Activated gamma-delta T cell (primary cell): ENCODE data around the gene STUM.

Experiments used
- DNase-seq: peaks from one replicate; lab custom pipeline; 2025; lab: John Stamatoyannopoulos, UW

STUM gene

DNA sequence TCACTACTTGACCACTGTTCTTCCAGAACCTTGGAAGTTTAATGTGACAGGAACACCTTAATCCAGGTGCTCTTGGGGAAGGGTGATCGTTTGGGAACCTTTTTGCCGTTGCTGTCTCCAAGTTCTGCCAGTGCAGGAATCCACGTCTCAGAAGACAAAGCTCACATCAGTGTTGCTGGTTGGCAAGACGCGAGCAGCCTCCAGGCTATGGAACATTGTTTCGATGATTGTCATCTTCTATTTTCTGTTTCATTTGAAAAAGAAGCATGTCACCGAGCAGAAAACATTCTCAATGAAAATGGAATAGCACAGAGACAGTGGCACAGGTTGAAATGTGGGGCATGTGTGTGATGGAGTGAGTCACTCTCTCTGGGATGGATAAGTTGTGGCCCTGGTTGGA is 11.7 kb downstream of the STUM start:
- DNase-seq, result no peak

DNA sequence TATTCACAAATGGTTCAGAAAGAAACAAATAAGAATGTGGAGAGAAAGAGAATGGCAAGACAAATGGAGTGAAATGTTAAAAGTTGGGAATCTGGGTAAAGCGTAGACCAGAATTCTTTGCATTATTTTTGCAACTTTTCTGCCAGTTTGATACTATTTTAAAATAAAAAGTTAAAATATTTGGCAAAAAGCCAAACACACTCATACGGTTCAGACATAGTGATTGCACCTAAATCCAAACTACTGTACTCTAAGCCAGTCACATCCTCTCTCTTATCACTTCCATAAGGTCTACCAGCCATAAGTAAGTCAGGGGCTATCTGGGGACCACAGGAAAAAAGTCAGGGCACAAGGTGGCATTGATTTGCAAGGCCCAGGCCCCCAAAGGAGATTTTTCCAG is 14.4 kb downstream of the STUM start:
- DNase-seq, result no peak

GRCh38 chr1:226563666-226564065 is 15.1 kb downstream of the STUM start:
- no peak for DNase-seq

DNA sequence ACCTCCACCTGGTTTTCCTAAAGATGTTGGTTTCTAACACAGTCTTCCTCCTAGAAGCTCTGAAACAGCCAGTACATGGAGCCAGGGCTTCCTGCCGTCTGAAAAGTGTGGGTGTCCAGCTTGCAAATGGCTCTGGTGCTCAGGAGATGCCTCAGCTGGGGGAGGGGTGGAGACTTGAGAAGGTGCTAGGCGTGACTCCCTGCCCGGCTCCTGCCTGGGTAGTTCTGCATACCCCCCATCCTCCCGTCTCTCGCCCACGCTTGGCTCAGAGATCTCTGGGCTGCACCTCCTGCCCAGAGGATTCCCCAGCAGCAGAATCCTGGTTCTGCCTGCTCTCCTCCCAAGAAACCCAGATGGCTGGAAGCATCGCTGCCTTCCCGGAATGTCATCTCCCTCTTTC is 16.9 kb downstream of the STUM start:
- DNase-seq, result no peak

- DNase-seq, result no peak
Measured at GRCh38 chr1:226566234-226566633, 17.7 kb downstream of the STUM start.

DNA sequence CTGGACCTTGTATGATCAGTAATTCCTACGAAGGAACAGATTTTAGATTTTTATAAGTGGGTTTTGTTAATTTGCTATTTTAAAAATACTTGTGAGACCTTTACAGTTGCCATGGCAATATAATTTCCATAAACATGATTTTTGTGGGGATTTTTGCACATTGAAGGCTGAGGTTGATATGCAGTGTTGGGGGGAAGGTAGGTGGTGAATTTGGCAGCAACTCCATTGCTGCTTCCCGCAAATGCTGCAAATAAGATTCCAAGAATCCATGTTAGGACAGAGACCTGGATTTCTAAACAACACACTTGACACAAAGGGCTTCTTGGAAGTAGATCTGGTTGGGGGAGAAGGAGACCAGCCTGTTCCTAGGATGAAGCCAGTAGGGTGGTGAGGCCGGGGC is 18.2 kb downstream of the STUM start:
- no peak for DNase-seq

- no peak for DNase-seq
Measured at GRCh38 chr1:226568077-226568831, 19.7 kb downstream of the STUM start.

- no peak for DNase-seq
Measured at GRCh38 chr1:226568975-226569741, 20.6 kb downstream of the STUM start.

DNA sequence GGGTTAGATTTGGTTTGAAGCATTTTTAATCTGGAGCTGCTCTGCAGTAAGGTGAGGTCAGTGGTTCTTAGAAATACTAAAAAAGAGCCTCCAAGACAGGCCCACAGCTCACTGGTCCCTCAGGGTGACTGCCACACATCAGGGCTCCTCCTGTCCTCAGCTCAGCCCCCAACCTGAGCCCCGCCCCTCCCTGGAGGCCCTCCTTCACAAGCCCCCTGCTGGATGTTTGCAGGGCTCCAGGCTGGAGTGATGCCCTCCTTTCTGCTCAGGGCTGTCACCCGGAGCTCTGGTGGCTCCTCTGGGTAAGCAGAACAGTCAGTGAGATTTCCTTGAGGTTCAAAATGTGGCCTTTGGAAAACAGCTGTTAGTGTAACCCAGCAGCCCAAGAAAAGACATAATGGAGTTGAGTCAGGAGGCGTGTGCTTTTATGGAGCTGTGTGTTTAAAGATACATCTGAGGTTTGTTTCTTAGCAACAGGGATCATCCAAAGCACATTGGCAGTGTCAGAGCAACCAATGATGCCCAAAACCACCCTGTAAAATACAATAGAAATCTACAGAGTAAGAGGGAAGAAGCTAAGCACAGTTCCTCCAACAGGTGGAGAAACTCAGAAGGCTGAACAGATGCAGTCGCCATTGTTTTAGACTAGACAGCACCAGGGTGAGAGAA is 21.4 kb downstream of the STUM start:
- DNase-seq, result no peak

GRCh38 chr1:226571893-226572292 is 23.3 kb downstream of the STUM start:
- no peak for DNase-seq

GRCh38 chr1:226572325-226572726 is 23.8 kb downstream of the STUM start:
- no peak for DNase-seq

DNA sequence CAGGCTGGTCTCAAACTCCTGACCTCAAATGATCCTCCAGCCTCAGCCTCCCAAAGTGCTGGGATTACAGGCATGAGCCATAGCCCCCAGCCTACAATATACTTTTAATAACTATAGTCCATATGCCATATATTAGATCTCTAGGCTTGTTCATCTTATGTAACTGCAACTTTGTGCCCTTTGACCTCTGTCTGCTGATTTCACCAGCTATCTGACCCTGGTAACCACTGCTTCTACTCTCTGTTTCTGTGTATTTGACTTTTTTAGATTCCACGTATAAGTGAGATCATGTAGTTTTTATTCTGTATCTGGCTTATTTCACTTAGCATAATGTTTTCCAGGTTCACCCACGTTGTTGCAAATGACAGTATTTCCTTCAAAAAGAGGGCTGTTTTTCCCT is 25.5 kb downstream of the STUM start:
- no peak for DNase-seq

DNA sequence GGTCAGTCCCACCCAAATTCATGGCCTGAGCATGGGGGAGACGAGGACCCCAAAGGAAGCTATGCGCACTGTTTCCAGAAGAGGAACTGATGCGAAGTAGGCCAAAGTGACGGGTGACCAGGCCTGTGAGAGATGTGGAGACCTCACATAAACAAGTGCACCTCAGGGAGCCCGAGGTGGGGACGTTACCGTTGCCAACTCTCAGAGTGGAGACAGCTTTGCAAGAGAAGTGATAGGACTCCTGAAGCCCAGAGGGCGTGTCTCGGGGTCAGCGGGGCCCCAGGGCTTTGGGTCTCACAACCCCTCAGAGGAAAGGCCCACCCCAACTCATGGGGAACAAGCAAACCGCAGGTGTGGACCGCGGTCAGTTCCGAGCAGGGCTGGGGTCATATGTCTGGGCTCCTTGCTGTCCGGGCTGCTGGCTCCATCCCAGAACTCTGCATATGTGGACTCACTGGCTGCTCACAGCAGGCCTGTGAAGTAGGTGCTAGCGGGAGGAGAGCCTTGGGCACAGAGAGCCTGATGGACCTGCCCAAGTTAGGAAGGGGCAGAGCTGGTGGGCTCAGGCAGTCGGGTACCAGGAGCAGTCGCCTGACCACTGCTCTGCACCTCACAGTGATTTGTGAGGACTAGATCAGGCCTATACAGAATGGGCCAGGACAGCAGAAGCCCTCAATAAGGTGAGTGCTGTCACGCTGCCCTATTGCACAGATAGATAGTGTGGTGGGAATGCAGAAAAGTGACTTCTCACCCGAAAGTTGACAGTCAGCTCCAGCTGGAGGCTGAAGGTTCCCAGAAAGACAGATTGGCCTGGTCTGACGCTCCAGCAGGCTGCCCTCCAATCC is 26.2 kb downstream of the STUM start:
- DNase-seq, result no peak

DNA sequence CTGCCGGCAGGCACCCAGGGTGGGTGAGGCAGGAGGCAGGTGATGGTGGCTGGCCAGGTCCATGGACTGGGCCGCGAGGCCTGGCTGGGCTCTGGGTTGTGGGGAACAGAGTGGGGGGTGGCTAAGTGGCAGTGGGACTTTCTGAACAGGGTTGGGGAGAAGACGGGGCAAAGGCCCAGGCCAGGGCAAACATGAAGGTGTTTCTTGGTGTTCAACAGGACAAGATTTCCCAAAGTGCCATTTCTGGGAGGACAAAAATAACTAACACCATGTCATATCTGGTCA is 26.8 kb downstream of the STUM start:
- no peak for DNase-seq

- no peak for DNase-seq
Measured at GRCh38 chr1:226575739-226576378, 27.3 kb downstream of the STUM start.

- no peak for DNase-seq
Measured at GRCh38 chr1:226576601-226577000, 28.0 kb downstream of the STUM start.

DNA sequence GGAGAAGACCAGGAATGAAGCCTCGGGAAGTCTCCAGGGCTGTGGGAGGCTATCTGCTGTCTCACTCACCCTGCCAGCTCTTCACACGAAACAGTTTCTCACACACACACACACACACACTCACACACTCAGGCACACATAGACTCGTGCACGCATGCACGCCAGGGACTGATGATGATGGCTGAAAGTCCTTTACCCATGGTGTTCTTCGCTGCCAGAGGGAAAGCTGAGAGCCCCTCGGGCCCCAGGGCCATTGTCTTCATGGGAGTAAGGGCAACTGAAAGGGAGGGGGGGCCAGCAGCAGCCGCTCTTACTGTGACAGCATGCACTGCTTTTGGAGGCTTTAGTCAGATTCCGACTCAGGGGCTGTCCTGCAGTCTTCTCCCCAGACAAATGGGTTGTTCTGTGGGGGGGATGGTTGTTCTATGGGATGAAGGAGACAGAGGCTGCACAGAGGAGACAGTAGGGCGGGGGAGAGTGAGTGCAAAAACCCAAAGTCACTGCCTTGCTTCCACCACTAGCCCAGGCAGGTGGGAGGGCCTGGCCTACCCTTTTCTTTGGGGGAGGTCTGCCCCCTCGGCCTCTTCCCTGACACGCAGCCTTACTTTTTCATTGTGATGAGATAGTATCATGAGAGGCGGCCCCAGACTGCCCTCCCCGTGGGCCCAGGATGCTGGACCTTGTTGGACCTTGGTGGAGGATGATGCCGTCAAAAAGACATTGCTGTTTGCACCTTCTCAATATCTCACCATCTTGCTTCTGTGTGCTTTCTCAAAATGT is 29.0 kb downstream of the STUM start:
- no peak for DNase-seq

GRCh38 chr1:226578946-226579578 is 30.5 kb downstream of the STUM start:
- DNase-seq, result no peak

DNA sequence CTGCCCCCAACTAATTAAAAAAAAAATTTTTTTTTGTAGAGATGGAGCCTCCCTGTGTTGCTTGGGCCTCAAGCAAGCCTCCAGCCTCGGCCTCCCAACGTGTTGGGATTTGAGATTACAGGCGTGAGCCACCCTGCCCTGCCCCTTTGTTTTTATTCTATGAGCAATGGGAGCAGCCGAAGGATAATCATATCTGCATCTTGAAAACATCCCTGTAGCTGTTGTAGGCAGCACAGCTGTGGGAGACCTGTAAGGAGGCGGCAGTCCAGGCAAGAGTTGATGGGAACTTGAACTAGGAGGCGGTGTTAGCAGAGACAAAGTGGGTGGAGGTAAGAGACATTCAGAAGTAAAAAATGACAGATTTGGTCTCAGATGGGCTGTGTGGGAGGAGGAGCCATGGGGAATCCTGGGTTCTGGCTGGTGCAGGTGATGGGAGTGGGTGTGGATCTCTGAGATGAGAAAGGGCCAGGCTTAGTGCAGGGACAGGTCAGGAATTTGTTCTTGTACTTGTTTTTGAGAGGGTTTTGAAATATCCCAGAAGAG is 31.3 kb downstream of the STUM start:
- no peak for DNase-seq

DNA sequence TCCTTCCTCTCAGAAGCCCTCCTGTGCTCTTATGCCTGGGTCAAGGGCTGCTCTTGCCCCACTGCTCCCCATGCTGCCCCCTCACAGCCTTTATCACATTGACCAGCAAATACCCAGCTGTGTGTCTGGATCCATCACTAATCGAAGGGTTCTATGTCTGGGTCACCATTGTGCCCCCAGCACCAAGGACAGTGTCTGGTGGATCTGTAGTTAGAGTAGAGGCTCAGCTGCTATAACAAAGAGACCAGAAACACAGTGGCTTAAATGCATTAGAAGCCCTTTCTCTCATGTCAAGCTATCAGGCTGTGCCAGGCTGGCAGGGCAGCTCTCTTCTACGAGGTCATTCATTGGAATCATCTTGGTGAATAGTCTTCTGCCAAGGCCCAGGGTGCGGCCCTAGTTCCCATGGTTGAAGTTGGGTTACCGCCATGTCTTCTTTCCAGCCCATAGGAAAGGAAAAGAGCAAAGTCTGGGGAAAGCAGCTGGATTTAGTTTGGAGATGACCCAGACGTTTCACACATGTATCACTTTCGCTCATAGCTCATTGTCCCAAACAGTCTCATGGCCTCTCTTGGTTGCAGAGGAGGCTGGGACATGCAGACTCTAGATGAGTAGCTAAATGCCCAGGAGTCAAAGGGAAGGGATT is 32.2 kb downstream of the STUM start:
- DNase-seq, result no peak
